Ishikawa (cell line): Measurements from ENCODE around the gene KCNB1.

Source experiments
- EP300 ChIP-seq: IDR thresholded peaks from 2 replicates; pipeline ENCODE4 v1.6.1; 2012; ENCODE audit warnings: borderline replicate concordance
- YY1 ChIP-seq: IDR thresholded peaks from 2 replicates; pipeline ENCODE4 v1.6.1; 2012; ENCODE audit warnings: low read depth

- TF ChIP-seq EP300 (no peak), YY1 (no peak)
Measured at GRCh38 chr20:49455691-49456090, 26.8 kb downstream of the KCNB1 start.
